ENCODE results near the gene PEAK1.

Gene PEAK1

DNA sequence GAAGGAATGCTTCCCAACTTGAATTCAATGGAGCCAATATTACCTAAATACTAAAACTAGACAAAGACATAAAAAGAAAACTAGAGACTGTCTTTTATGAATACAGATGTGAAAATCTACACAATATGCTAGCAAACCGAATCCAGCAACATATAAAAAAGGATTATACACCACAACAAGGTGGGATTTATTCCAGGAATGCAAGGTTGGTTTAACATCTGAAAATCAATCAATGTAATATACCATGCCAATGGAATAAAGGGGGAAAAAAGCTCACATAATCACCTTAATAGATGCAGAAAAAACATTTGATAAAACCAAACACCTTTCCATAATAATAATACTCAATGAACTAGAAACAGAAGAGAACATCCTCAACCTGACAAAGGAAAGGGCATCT is 279.7 kb downstream of the PEAK1 start:
- no peak for DNase-seq (ENCODE audit: low read depth in 2 of 2)

DNA sequence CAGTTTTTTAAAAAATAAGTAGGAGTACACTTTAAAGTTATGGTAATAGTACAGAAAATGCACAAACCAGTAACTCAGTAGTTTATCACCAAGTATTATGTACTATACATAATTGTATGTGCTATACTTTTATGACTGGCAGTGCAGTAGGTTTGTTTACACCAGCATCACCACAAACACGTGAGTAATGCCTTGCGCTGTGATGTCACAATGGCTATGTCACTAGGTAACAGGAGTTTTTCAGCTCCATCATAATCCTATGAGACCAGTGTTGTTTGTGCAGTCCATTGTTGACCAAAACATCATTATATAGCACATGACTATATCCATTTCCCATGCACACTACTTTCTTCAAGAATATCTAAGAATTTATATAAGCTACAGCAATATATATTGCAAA is 280.6 kb downstream of the PEAK1 start:
- no peak for DNase-seq (ENCODE audit: low read depth in 2 of 2)

DNA sequence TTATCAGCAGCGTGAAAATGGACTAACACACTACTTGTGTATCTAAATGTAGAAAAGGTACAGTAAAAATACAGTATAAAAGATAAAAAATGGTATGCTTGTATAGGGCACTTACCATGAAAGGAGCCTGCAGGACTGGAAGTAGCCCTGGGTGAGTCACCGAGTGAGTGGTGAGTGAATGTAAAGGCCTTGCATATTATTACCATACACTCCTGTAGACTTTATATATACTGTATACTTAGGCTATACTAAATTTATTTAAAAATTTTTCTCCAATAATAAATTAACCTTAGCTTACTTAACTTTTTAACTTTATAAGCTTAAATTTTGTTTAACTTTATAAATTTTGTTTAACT is 281.8 kb downstream of the PEAK1 start:
- DNase-seq (ENCODE audit: low read depth in 2 of 2) = no peak

DNA sequence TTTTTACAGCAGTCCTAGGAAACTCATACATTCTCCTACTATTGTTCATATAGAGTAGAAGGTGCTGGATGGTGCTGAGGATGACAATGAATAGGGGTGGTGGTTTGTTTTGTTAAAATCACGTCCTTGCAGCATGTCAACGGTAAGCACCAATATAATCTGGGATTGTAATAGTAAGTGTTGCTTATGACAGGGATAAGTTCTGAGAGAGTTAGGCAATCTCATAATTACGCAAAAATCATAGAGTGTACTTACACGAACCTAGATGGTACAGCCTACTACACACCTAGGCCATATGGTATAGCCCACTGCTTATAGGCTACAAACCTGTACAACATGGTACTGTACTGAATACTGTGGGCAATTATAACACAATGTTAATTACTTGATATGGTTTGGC is 284.7 kb downstream of the PEAK1 start:
- DNase-seq (ENCODE audit: low read depth in 2 of 2) = no peak

DNA sequence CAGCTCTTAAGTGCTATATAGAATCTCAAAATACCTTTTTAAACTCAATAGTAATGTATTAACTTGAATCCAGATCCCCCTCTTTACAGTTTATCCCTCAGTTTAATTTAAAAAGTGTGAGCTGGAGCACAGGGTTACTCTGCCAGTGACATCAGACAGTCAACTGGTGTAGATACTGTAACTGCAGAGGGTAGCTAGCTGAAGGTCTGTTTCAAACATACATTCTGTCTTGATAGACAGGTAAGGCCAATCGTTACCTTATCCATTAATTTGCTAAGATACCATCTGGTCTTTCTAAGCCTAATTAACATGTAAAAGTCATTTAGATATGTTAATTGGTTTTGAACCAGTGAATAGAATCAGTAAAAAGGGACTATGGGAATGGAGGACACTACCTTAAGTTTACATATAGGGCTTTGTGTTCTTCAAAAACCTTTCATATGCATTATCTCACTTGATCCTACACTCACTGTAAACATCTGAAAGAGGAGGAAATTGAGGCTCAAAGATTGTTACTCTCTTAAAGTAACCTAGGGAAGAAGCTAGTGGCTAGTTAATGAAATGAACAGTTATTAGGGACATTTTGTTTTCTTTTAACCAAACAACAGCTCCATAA is 289.5 kb downstream of the PEAK1 start:
- no peak for DNase-seq (ENCODE audit: low read depth in 2 of 2)

DNA sequence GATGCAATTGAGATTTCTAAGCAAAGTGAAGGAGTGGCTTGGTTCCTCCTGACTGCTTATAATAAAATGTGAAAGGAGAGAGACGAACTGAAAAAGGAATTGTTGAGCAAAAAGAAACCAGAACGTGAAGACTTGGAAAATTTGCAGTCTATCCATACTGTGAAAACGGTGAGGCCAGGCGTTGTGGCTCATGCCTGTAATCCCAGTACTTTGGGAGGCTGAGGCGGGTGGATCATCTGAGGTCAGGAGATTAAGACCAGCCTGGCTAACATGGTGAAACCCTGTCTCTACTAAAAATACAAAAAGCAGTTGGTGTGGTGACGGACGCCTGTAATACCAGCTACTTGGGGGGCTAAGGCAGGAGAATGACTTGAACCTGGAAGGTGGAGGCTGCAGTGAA is 292.3 kb downstream of the PEAK1 start:
- no peak for DNase-seq (ENCODE audit: low read depth in 2 of 2)

DNA sequence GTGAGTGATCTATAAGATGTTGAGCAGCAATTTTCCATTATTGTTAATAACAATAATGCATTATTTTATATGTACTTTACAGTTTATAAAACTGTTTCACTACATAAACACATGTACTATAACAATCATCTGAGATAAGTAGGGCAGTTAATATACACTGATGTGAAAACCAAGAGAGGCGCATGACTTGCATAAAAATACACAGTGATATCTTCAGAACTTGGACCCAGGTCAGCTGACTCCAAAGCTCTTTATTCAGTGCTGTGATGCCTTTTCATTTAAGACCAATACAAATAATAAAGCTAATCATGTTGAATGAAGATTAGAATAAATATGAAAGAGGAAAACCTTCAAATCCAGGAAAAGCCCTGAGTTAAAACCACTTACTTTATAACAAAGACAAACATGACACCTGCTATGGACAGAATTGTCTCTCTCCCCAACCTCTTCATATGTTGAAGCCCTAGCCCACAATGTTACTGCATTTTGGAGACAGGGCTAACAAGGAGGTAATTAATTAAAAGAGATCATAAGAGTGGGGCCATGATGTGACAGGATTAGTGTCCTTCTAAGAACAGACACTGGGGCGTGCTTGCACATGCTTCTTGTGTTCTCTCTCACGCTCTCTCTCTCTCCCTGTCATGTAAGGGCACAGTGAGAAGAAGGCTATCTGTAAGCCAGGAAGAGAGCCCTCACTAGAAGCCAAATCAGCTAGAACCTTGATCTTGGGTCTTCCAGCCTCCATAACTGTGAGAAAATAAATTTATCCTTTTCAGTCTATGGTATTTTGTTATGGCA is 293.2 kb downstream of the PEAK1 start:
- DNase-seq (ENCODE audit: low read depth in 2 of 2) = no peak

DNA sequence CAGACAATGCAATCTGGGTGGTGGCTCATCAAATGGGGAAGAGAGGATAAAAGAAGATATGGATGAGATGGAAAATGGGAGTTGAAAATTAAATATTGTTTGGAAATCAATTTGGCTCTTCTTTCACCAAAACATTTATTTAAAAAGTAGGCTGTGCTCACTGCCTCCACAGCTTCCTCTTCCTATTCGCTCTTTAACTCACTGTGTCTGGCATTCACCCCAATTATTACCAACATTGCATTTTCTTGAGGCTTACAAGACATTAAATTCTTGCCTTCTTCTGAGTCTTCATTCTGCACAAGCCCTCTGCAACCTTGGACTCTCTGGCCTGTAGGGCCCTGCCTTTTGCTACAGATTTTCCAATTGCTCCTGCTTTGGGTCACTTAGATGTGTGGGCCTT is 296.1 kb downstream of the PEAK1 start:
- DNase-seq (ENCODE audit: low read depth in 2 of 2) = no peak

DNA sequence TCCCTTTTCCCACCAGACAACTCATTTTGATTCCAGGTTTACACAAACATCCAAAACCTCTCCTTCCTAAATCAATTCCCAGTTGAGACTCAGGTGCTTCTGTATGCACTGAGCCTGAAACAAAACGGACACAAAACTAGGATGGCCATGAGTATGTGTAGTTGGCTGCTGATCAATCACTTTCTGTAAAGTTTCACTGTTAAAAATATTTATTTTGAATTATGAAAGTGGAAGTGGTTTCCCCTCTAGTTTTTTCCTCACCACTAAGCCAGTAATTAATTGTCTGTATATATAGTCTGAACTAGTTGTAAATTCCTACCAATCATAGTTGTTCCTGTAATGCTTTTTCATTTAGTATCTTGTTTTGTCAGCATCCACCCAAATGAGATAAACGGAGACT is 297.3 kb downstream of the PEAK1 start:
- no peak for DNase-seq (ENCODE audit: low read depth in 2 of 2)

DNA sequence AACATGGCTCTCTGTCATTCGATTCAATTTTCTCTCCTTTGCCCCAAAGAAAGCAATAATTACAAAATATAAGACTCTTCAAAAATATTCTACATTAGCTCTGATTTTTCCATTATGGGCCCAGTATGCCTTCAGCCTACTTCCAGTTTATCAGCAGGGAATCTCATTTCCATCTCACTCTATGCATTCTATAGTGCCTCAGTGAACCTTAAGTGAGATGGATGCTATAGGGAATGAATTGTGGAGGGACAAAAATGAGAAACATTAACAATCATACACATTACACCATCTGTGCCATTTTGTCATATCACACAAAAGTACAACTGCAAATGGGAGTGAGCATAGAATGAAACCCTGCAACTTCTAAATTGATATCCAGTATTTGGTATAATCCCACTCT is 298.3 kb downstream of the PEAK1 start:
- no peak for DNase-seq (ENCODE audit: low read depth in 2 of 2)

DNA sequence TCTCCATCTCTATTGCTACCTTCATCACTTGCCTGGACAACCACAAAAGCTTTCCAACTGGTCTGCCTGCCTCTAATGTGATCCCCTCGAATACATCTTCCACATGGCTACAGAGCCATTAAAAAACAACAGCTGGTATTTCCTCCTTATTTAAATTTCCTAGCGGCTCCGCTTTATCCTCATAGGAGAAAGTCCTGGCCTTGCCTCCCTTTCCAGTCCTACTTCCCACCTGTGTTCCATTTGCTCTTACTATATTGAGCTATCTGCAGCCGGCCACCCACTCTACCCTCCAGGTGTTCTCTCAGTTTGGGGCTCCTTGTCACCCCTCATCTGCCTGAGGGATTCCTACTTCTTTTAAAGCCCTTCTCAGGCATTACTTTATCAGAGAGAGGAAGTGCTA is 299.3 kb downstream of the PEAK1 start:
- DNase-seq (ENCODE audit: low read depth in 2 of 2) = no peak

DNA sequence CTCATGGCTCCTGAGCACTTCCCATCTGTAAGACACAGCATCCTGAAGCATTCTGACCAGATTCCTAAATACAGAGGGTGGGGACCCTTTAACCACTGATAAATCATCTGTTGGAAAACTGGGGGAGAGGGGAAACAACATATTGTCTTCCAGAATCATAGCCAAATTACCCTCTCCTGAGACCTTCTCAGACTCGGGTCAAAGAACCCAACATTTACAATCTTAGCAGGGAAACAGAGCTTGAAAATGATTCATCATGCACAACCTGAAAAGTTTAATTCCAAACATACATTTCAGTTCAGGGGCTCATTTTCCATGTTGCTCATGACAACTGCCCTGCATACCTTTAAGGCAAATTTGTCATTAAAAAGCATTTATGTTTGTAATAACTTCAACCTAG is 300.5 kb downstream of the PEAK1 start:
- no peak for DNase-seq (ENCODE audit: low read depth in 2 of 2)

DNA sequence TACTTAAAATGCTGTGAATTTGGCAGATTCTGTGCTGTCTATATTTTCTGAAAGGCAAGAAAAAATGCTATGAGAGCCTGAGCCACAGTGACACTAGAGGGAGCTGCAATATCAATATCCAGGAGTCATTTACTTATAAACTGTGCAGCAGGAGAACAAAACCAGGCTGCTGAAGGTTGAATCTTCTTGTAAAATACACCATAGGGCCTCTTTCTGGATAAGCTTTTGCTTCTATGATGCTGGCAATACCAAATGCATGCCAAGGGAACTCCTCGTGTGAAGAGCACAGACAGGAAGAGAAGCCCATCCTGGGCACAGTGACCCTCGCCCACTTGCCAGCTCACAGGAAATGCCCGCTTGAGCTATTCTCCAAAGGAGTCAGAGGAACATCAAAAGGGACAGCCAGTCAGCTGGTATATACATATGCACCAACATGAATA is 301.0 kb downstream of the PEAK1 start:
- DNase-seq (ENCODE audit: low read depth in 2 of 2) = no peak

DNA sequence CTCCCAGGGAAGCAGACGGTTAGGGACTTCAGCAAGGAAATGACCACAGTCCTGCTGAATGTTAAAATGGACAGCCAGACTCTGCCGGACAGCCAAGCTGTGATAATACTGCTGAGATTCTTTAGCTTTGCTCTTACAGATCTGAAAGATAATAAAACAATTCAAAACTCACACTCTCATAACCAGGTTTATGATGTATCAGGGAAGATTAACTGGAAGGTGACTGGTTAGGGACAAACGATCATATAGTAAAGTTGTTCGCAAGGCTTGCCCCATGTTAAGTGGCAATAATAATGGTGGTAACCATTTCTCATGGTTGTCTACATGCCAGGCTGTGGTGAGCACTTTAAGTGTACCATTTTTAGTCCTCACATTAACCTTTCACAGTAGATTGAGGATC is 304.7 kb downstream of the PEAK1 start:
- DNase-seq (ENCODE audit: low read depth in 2 of 2) = no peak

DNA sequence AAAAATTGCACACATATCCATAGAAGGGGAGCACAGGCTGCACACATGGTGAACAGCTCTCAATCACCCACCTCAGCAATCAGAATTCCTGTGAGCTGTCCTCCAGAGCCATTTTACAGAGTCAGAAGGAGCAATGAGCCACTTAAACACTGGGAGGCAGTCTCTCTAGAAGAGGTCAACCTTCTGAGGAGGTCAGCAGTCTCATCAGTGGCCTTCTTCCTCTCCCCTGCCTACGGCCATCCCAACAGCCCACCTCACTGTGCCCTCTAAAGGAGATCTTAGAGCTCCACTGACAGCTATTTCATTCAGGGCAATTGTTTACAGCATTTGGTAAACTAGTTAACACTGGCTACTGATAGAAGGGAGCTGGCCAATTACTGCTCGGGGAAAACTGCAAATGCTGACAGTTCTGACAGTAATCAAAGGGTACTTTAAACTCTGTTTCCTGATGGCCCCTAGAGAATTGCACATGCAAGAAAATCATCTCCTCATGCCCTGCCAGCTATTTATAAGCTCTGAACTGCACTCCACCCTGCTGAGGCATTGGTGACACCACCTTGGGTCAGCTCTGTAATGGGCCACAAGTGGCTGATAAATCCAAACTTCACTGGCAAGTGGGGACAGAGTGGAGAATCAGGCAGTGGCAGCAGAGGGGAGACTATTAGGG is 306.9 kb downstream of the PEAK1 start:
- DNase-seq (ENCODE audit: low read depth in 2 of 2) = no peak

DNA sequence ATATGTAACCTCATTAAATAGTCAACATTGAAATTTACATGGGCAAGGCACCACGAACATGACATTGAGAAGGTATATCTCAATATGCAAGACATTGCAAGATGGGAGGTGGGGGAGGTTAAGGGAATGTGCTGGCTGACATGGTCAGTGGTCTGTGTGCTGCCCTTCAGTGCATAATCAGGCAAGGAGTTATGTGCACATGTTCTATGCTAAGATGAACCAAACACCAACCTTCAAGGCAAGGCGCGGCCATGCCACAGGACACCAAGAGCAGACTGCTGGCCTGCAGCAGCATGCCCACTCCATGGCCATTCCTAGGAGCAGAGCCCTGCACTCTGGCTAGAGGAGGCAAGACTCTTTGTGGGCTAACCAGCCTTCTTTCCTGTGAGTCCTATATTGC is 308.1 kb downstream of the PEAK1 start:
- no peak for DNase-seq (ENCODE audit: low read depth in 2 of 2)

DNA sequence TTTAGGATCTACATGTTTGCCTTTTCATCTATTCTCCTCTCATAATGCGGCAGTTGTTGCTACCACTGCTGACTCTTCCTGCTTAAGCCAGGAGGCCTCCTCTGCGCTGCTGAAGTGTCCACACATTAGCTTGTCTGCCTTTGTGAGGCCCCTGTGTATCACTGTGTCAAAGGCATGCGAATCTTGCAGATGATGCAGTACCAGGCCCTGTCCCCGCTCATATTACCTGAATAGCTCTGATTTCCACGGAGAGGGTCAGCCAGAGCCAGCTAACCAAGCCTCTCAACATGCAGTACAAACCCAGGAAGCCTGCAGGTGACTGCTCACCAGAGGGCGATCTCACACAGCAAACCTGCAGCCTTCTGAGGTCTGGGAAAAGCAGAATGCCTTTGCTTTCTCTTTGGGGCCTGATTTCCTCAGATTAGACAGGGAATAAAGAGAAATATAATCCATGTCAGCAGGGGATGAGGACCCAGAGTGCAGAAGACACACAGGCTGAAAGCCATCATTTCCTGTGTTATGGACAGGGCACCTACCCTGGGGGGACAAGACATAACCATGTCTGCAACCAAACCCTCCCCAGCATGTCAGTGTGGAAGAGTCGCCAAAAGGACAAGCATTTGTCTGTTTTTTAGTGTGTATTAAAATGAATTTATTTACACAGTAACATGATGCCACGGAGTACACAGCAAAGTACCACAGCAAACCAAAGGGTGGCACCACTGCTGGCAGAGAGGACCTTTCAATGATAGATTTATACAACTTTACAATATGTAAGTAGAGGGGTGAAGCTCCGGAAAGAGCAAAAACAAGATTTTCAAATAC is 312.2 kb downstream of the PEAK1 start:
- no peak for DNase-seq (ENCODE audit: low read depth in 2 of 2)

DNA sequence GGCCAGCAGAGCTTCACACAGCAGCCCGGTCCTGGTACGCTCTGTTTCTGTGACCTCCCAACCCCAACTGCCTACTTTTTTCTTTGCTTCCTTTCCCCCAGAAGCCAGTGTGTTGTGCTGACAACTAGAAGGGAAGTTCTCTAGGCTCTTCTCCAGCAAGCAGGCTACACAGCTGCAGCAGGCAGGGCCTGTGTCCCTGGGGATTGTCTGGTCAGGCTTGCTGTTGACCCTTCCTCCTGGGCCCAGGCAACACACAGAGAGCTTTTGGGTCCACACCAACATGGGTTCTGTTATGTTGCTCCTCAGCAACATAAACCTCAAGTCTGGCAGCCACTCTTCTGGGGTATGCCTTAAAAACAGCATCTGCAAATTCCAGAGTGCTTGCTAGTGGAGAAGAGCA is 312.8 kb downstream of the PEAK1 start:
- DNase-seq (ENCODE audit: low read depth in 2 of 2) = no peak

DNA sequence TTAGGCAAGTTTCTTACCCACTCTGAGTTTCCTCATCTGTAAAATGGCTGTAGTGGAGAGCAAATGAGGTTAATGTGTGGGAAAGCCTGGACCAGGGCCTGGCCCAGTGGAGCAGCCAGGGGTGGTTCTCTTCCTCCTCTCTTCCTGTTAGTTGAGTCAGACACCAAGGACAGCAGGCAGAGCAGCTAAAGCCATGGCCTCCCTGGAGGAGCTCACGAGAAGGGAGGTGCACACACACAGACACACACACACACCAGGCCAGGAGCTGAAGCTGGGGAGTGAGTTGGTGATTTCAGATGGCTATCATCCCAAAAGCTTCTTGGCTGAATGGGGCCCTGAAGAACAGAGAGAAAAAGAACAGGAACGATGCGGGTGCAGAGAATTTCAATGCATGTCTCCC is 315.7 kb downstream of the PEAK1 start:
- no peak for DNase-seq (ENCODE audit: low read depth in 2 of 2)

DNA sequence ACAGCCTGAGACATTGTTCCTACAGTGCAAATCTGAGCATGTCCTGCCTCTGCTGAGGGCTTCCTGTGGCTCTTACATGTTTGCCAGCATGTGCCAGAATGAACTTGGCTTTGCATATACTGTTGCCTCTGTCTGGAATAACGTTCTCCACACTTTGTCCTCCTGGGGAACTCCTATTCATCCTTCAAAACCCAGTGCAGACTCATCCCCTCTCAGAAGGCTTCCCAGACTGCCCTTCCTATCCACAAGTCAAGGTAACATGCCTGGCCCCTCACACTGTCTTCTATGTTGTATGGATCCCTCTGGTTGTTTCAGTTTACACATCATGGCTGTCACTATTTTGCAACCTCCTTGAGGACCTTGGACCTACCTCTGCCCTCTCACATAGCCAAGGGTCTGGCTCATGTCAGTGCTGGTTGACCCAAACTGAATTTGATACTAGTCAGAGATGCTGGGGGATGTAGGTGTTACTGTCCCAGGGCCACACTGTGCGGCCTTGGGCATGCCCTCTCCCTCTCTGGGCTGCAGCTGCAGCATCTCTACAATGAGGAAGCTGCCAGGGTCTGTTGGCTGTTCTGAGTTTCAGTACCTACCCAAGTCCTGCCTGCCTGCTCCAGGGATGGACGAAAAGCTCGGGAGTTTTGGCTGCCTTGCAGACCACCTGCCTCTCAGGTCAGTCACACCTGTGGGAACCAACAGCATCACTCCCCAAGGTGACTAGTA is 320.0 kb downstream of the PEAK1 start:
- no peak for DNase-seq (ENCODE audit: low read depth in 2 of 2)

DNA sequence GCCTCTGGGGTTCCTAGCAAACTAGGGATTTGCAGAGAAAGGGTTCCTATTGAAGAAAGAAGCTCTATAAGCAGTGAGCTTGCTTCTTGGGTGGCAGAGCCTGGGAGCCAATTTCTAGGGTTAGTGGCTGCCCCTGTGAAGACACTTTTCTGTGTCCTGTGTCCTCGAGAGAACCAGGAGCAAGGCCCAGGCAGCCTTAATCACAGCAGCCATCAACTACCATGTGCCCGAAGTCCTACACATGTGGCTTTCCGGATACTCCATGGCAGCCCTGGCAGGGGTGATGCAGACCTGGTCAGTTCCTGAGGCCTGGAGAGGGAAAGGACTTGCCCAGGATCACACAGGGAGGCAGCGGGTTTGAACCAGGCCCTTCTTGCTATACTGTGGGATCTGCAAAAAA is 321.3 kb downstream of the PEAK1 start:
- DNase-seq (ENCODE audit: low read depth in 2 of 2) = no peak

DNA sequence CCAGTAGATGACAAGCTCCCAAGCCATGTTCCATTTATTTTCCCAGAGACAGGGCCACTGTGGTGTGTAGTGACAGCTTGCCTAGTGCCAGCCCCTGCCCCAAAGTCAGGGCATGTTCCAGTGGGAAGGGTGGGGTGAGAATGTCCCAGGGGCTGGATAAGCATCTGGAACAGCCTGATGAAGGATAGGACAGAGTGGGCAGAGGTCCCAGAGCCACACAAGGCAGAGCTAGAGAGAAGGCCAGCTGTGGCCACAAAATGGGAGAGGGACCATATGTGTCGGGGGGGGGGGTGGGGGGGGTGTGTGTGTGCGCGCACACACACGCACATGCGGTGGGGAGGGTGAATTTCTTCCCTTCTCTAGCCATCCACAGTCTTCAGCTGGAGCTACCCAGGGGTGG is 322.0 kb downstream of the PEAK1 start:
- DNase-seq (ENCODE audit: low read depth in 2 of 2) = no peak
